H9 (cell line): Measurements from ENCODE around the gene IQGAP3. TPM values are rescaled to one million over a fixed set of nuclear protein-coding genes. Genes with fewer than 3 reads are reported as not detected.

Experiments
- DNase-seq: peaks from one replicate; pipeline ENCODE4 v3.0.0-alpha.2; 2017
- H2AFZ ChIP-seq: one replicate; pipeline ENCODE4 v1.6.1; 2013; ENCODE audit warnings: mild to moderate bottlenecking, low read length, control low read depth, moderate library complexity
- H2AK5ac ChIP-seq: 2 replicates; pipeline ENCODE4 v1.6.1; 2013; ENCODE audit warnings: low read length, control low read depth, mixed read lengths; ENCODE audit not compliant: insufficient read length
- H2BK120ac ChIP-seq: one replicate; pipeline ENCODE4 v1.6.1; 2013; ENCODE audit warnings: low read depth, mild to moderate bottlenecking, low read length, control low read depth, inconsistent platforms; ENCODE audit not compliant: poor library complexity, severe bottlenecking
- H2BK12ac ChIP-seq: 2 replicates; pipeline ENCODE4 v1.6.1; 2013; ENCODE audit warnings: low read length, control low read depth, mixed read lengths, low read depth; ENCODE audit not compliant: insufficient read length
- H2BK15ac ChIP-seq: 2 replicates; pipeline ENCODE4 v1.6.1; 2013; ENCODE audit warnings: low read depth, low read length, control low read depth
- H2BK20ac ChIP-seq: one replicate; pipeline ENCODE4 v1.6.1; 2013; ENCODE audit warnings: low read depth, mild to moderate bottlenecking, low read length, control low read depth, inconsistent platforms; ENCODE audit not compliant: poor library complexity, severe bottlenecking
- H2BK5ac ChIP-seq: 2 replicates; pipeline ENCODE4 v1.6.1; 2013; ENCODE audit warnings: low read length, control low read depth, mixed read lengths; ENCODE audit not compliant: insufficient read length
- H3K14ac ChIP-seq: 2 replicates; pipeline ENCODE4 v1.6.1; 2013; ENCODE audit warnings: low read length, control low read depth; ENCODE audit not compliant: insufficient read depth
- H3K18ac ChIP-seq: 2 replicates; pipeline ENCODE4 v1.6.1; 2013; ENCODE audit warnings: low read depth, mild to moderate bottlenecking, mixed read lengths, low read length, control low read depth; ENCODE audit not compliant: insufficient read length
- H3K23ac ChIP-seq: 2 replicates; pipeline ENCODE4 v1.6.1; 2013; ENCODE audit warnings: low read length, control low read depth, mixed read lengths, low read depth; ENCODE audit not compliant: insufficient read length
- H3K23me2 ChIP-seq: 2 replicates; pipeline ENCODE4 v1.6.1; 2013; ENCODE audit warnings: low read depth, mild to moderate bottlenecking, mixed read lengths, low read length, control low read depth; ENCODE audit not compliant: insufficient read length, poor library complexity, severe bottlenecking
- H3K27ac ChIP-seq: 2 replicates; pipeline ENCODE4 v1.5.1; 2013; ENCODE audit warnings: low read length, control low read depth, mixed read lengths, low read depth; ENCODE audit not compliant: insufficient read length
- H3K27me3 ChIP-seq: 2 replicates; pipeline ENCODE4 v1.6.1; 2013; ENCODE audit warnings: low read length, control low read depth, inconsistent platforms; ENCODE audit not compliant: insufficient read depth
- H3K4ac ChIP-seq: 2 replicates; pipeline ENCODE4 v1.6.1; 2013; ENCODE audit warnings: low read depth, mild to moderate bottlenecking, control low read depth, inconsistent platforms, low read length, moderate library complexity
- H3K4me1 ChIP-seq: 2 replicates; pipeline ENCODE4 v1.6.1; 2013; ENCODE audit warnings: low read length, control low read depth, inconsistent platforms; ENCODE audit not compliant: insufficient read depth
- H3K4me2 ChIP-seq: 2 replicates; pipeline ENCODE4 v1.6.1; 2013; ENCODE audit warnings: low read length, control low read depth, mixed read lengths; ENCODE audit not compliant: insufficient read length, insufficient read depth
- H3K56ac ChIP-seq: 2 replicates; pipeline ENCODE4 v1.6.1; 2013; ENCODE audit warnings: low read depth, mild to moderate bottlenecking, mixed read lengths, low read length, control low read depth; ENCODE audit not compliant: insufficient read length
- H3K79me1 ChIP-seq: 2 replicates; pipeline ENCODE4 v1.6.1; 2013; ENCODE audit warnings: low read depth, mild to moderate bottlenecking, moderate library complexity, low read length, control low read depth, inconsistent platforms; ENCODE audit not compliant: insufficient read depth, poor library complexity, severe bottlenecking
- H3K79me2 ChIP-seq: 2 replicates; pipeline ENCODE4 v1.6.1; 2013; ENCODE audit warnings: low read length, control low read depth, inconsistent platforms; ENCODE audit not compliant: insufficient read depth
- H3K9ac ChIP-seq: 2 replicates; pipeline ENCODE4 v1.6.1; 2013; ENCODE audit warnings: low read length, control low read depth, mixed read lengths; ENCODE audit not compliant: insufficient read length; ENCODE audit errors: extremely low read depth
- H3K9me3 ChIP-seq: one replicate; pipeline ENCODE4 v1.6.1; 2013; ENCODE audit warnings: low read depth, low read length, inconsistent platforms; ENCODE audit not compliant: control insufficient read depth
- H3T11ph ChIP-seq: one replicate; pipeline ENCODE4 v1.6.1; 2013; ENCODE audit warnings: mild to moderate bottlenecking, low read length, control low read depth, inconsistent platforms
- H4K20me1 ChIP-seq: one replicate; pipeline ENCODE4 v1.6.1; 2013; ENCODE audit not compliant: control insufficient read depth, insufficient read length, insufficient read depth
- H4K5ac ChIP-seq: 2 replicates; pipeline ENCODE4 v1.6.1; 2013; ENCODE audit warnings: low read depth, mild to moderate bottlenecking, mixed read lengths, low read length, control low read depth; ENCODE audit not compliant: insufficient read length
- H4K8ac ChIP-seq: replicated peaks from 2 replicates; pipeline ENCODE4 v1.6.1; 2013; ENCODE audit warnings: low read length, control low read depth, mixed read lengths, low read depth; ENCODE audit not compliant: insufficient read length
- H4K91ac ChIP-seq: 2 replicates; pipeline ENCODE4 v1.6.1; 2013; ENCODE audit warnings: low read depth, mild to moderate bottlenecking, moderate library complexity, mixed read lengths, low read length, control low read depth; ENCODE audit not compliant: insufficient read length
- H3K27ac Mint-ChIP-seq, 3 experiments: 2 replicates in 2 of 3; 3 replicates in 1 of 3; pipeline ENCODE4 v1.8.0; 2020 to 2021; ENCODE audit warnings: mixed read lengths in 3 of 3, mild to moderate bottlenecking in 1 of 3, moderate library complexity in 1 of 3
- H3K27me3 Mint-ChIP-seq: 2 replicates; pipeline ENCODE4 v1.8.0; 2021; ENCODE audit warnings: low read depth, mild to moderate bottlenecking, moderate library complexity, mixed read lengths
- H3K36me3 Mint-ChIP-seq, 3 experiments: 2 replicates in 2 of 3; 3 replicates in 1 of 3; pipeline ENCODE4 v1.8.0; 2020 to 2021; ENCODE audit warnings: low read depth in 3 of 3, mixed read lengths in 3 of 3; ENCODE audit not compliant: insufficient read depth in 1 of 3
- H3K4me1 Mint-ChIP-seq, 2 experiments: 2 replicates each; pipeline ENCODE4 v1.8.0; 2020; ENCODE audit warnings: mixed read lengths in 2 of 2
- H3K4me3 Mint-ChIP-seq, 2 experiments: 2 replicates in 1 of 2; 3 replicates in 1 of 2; pipeline ENCODE4 v1.8.0; 2020 to 2021; ENCODE audit warnings: mild to moderate bottlenecking in 2 of 2, mixed read lengths in 2 of 2, moderate library complexity in 1 of 2
- H3K9me3 Mint-ChIP-seq, 2 experiments: 2 replicates in 1 of 2; 3 replicates in 1 of 2; pipeline ENCODE4 v1.8.0; 2020; ENCODE audit warnings: mild to moderate bottlenecking in 2 of 2, mixed read lengths in 2 of 2, moderate library complexity in 1 of 2
- CTCF ChIP-seq: fragments of 200-600 bp; sonication (generic); conservative IDR thresholded peaks from 3 replicates; pipeline ENCODE4 v1.8.0; 2021; ENCODE audit warnings: antibody characterized with exemption, mild to moderate bottlenecking
- WGBS: extraction: QIAGEN DNeasy Blood & Tissue Kit; methylation state at CpG from one replicate; pipeline ENCODE4 v1.1.7; 2013; ENCODE audit warnings: missing lambda C conversion rate, low lambda C conversion rate, mixed read lengths; ENCODE audit not compliant: insufficient read length; ENCODE audit errors: extremely low coverage; 5-methylcytosine and 5-hydroxymethylcytosine counted together
- total RNA-seq: library from RNA; stranded (reverse); gene quantifications from 2 replicates; pipeline ENCODE4 v1.2.1, GENCODE V29; 2021

The IQGAP3 gene
- total RNA-seq, 1 experiment from 2014 or later = 24.5 TPM

- peak within 1 kb of the TSS; percentile 20 for H3K27ac ChIP-seq
- H3K4me1 ChIP-seq = no peaks in the 10 kb centered on the region
- no peak within 1 kb of the TSS for H4K91ac ChIP-seq
- H3K18ac ChIP-seq = no peak within 1 kb of the TSS
- H2BK12ac ChIP-seq = no peak within 1 kb of the TSS
- DNase-seq = peak; percentile 81
- H4K20me1 ChIP-seq = peaks cover 2% of the 10 kb centered on the region
- no peak within 1 kb of the TSS for H3K56ac ChIP-seq
- H2AK5ac ChIP-seq = no peak within 1 kb of the TSS
- H3K36me3 Mint-ChIP-seq = peaks cover 16 to 43% (median 32%) of the 10 kb centered on the region in 3 experiments; a peak in 6 of 7 replicates
- H3K23ac ChIP-seq = no peak within 1 kb of the TSS
- H2AFZ ChIP-seq = peak within 1 kb of the TSS; percentile 71
- peaks cover 16 to 17% of the 10 kb centered on the region in 2 experiments for H3K4me1 Mint-ChIP-seq
- H3K79me1 ChIP-seq = no peaks in the 10 kb centered on the region
- no peak within 1 kb of the TSS for H2BK15ac ChIP-seq
- TF ChIP-seq CTCF = no peak
- peak within 1 kb of the TSS; percentile 74 for H3K4me2 ChIP-seq
- H3K27me3 ChIP-seq = no peaks in the 10 kb centered on the region
- H3K27me3 Mint-ChIP-seq = no peaks in the 10 kb centered on the region
- no peak within 1 kb of the TSS for H3K4ac ChIP-seq
- H4K8ac ChIP-seq = no peak within 1 kb of the TSS
- H3K9me3 ChIP-seq = no peaks in the 10 kb centered on the region
- no peaks in the 10 kb centered on the region for H3K79me2 ChIP-seq
- H2BK20ac ChIP-seq = no peak within 1 kb of the TSS
- H3K9me3 Mint-ChIP-seq = no peaks in the 10 kb centered on the region
- H3K4me3 Mint-ChIP-seq = peak within 1 kb of the TSS; percentile 79 to 88
- no peak within 1 kb of the TSS for H3T11ph ChIP-seq
- H2BK120ac ChIP-seq = no peak within 1 kb of the TSS
- no CpG with 5 or more reads among the region's 60 CpGs for WGBS
- H4K5ac ChIP-seq = no peak within 1 kb of the TSS
- no peak within 1 kb of the TSS for H2BK5ac ChIP-seq
- peak within 1 kb of the TSS; percentile 80 to 95 (median 94) for H3K27ac Mint-ChIP-seq
- H3K9ac ChIP-seq = peak within 1 kb of the TSS; percentile 63
- peak within 1 kb of the TSS; percentile 82 for H3K14ac ChIP-seq
- peaks cover 3% of the 10 kb centered on the region for H3K23me2 ChIP-seq
These were observed 19.2 kb upstream of the IQGAP3 start, which contains the start of gene NAXE for GRCh38 chr1:156591432-156592157. Gene NAXE, plus strand, starts transcription at chr1:156591776. Its CDS starts 29 bp downstream, at chr1:156591805.
